ENCODE results near the gene RBBP4.
"Not testable (repeated sequence)": the region's sequence is repeated elsewhere in the genome, so short reads cannot be mapped to it uniquely, and the experiment has no call there.

Gene RBBP4

DNA sequence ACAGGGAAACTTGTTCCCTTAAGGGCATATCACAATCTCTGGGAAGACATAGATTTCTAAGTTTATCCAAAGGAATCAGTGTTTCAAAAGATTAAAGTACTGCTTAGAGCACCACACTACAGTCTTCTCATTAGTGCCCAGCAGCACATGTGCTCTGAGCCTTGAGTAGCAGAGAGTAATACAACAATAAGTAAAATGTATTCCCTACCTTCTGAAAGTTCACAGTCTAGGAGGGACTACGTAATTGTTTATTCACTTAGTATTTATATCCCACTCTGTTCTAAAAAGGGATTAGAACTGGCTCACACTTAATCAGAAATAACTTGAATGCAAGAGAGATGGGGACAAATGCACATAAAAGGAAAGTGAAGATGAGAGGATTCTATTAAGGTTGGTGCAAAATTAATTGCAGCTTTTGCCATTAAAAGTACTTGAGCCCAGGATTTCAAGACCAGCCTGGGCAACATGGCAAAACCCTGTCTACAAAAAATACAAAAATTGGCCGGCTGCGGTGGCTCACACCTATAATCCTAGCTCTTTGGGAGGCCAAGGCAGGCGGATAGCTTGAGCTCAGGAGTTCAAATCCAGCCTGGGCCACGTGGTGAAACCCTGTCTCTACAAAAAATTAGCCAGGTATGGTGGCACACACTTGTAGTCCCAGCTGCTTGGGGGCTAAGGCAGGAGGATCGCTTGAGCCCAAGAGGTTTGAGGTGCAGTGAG, 42.6 kb downstream of the RBBP4 start:
- no peaks in the 10 kb centered on the region for H3K27me3 ChIP-seq (replicated peaks in 2 of 5; ENCODE audit: control insufficient read depth in 4 of 5, insufficient read depth in 5 of 5, low read length in 4 of 5)
- peaks cover 0 to 12% (median 8%) of the 10 kb centered on the region in 4 experiments for H3K4me1 ChIP-seq (ENCODE audit: control extremely low read depth in 1 of 4, control insufficient read depth in 4 of 4, insufficient read depth in 4 of 4, low read length in 3 of 4)
- DNase-seq: no peak
- ChIA-PET CTCF (interaction anchor here (0.6 to 2.6 kb wide), 2 partner anchors 9 to 1914 kb away, joined by 3 to 9 read pairs; no protein-coding TSS in a partner anchor), POLR2A (no interaction called here)
- peaks cover 0 to 4% (median 0%) of the 10 kb centered on the region in 4 experiments for H3K36me3 ChIP-seq (ENCODE audit: control insufficient read depth in 4 of 4, insufficient read depth in 4 of 4, low read length in 3 of 4)
- no peak overlapping the region for H3K4me3 ChIP-seq (ENCODE audit: control insufficient read depth in 1 of 7, extremely low read depth in 1 of 7, insufficient read depth in 4 of 7, low read depth in 2 of 7, low read length in 6 of 7)
- H3K27ac ChIP-seq (ENCODE audit: insufficient read depth in 1 of 2, low read depth in 1 of 2, low read length in 2 of 2, poor library complexity in 1 of 2, severe bottlenecking in 2 of 2): no peak overlapping the region
- 100% methylated on average over 5 of the region's 6 CpGs for WGBS (ENCODE audit: insufficient coverage)
- no peaks in the 10 kb centered on the region for H3K9me3 ChIP-seq (ENCODE audit: control extremely low read depth in 1 of 5, control insufficient read depth in 4 of 5, insufficient read depth in 2 of 5, low read depth in 1 of 5, low read length in 4 of 5)

DNA sequence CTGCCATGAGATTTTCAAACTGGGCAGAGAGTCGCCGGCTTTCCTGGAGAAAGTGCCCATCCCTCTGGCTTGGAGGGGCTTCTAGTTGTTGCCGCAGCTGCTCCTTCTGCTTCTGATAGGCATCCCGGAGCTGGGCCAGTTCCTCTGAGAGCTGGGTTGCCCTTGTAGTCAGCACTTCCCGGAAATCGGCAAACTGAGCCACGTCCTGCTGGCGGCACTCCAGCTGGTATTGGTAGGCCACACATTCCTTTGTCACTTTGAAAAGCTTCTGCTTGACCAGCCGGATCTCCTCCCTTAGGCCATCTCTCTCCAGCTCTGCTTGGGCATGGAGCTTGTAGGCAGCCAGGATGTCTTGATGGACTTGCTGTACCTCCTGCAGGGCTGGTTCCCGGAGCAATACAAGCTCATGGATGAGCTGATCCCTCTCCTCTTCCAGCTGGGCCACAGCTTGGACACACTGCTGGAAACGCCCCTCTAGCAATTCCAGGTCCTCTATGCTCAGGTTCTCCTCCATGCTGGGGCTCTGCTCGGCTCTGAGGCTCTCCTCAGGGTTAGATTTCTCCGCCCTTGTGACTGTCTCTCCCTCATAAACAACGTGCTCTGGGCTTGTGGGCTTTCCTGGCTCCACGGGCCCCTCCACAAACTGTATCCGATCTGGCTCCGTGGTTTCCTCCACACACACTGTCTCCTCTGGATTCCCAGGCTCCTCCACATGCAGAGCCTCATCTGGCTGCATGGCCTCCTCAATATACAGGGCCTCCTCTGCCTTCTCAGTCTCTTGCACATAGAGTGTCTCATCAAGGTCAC, 44.3 kb downstream of the RBBP4 start:
- CTCF ChIA-PET: interaction anchor here (0.8 to 2.6 kb wide), 3 partner anchors 10 to 18 kb away, joined by 3 to 9 read pairs (median 5); no protein-coding TSS in a partner anchor

DNA sequence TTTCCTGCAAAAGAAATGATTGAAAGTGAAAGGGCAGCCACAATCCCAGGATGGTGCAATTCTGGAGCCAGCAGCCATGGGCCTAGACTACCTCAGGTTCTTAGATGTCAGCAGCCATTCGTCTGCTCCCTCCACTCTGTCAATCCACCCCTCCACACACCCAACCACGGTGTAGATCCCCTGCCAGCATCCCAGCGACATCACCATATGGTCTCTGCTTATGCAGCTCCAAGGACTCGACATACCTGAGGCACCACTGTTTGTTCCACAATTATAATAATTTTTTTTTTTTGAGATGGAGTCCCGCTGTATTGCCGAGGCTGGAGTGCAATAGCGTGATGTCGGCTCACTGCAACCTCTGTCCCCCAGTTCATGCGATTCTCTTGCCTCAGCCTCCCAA, 45.0 kb downstream of the RBBP4 start:
- Histone ChIP-seq H3K27ac (ENCODE audit: insufficient read depth in 1 of 2, low read depth in 1 of 2, low read length in 2 of 2, poor library complexity in 1 of 2, severe bottlenecking in 2 of 2) (no peak overlapping the region), H3K36me3 (ENCODE audit: control insufficient read depth in 4 of 4, insufficient read depth in 4 of 4, low read length in 3 of 4) (no peaks in the 10 kb centered on the region), H3K4me1 (ENCODE audit: control extremely low read depth in 1 of 4, control insufficient read depth in 4 of 4, insufficient read depth in 4 of 4, low read length in 3 of 4) (peaks cover 0 to 12% (median 8%) of the 10 kb centered on the region in 4 experiments), H3K9me3 (ENCODE audit: control extremely low read depth in 1 of 5, control insufficient read depth in 4 of 5, insufficient read depth in 2 of 5, low read depth in 1 of 5, low read length in 4 of 5) (no peaks in the 10 kb centered on the region), H3K27me3 (replicated peaks in 2 of 5; ENCODE audit: control insufficient read depth in 4 of 5, insufficient read depth in 5 of 5, low read length in 4 of 5) (no peaks in the 10 kb centered on the region), H3K4me3 (ENCODE audit: control insufficient read depth in 1 of 7, extremely low read depth in 1 of 7, insufficient read depth in 4 of 7, low read depth in 2 of 7, low read length in 6 of 7) (no peak overlapping the region)
- POLR2A ChIA-PET: interaction anchor here (0.6 kb wide), 1 partner anchor 24 kb away, joined by 3 read pairs; no protein-coding TSS in a partner anchor
- CTCF ChIA-PET: no interaction called here
- 97% methylated on average over 5 of the region's 9 CpGs for WGBS (ENCODE audit: insufficient coverage)
- DNase-seq: no peak

More for the DNA sequence above, 44.3 kb downstream of the RBBP4 start:
- Histone ChIP-seq H3K4me1 (ENCODE audit: control extremely low read depth in 1 of 4, control insufficient read depth in 4 of 4, insufficient read depth in 4 of 4, low read length in 3 of 4) (peaks cover 0 to 12% (median 8%) of the 10 kb centered on the region in 4 experiments), H3K27ac (ENCODE audit: insufficient read depth in 1 of 2, low read depth in 1 of 2, low read length in 2 of 2, poor library complexity in 1 of 2, severe bottlenecking in 2 of 2) (no peak overlapping the region), H3K27me3 (replicated peaks in 2 of 5; ENCODE audit: control insufficient read depth in 4 of 5, insufficient read depth in 5 of 5, low read length in 4 of 5) (no peaks in the 10 kb centered on the region), H3K4me3 (ENCODE audit: control insufficient read depth in 1 of 7, extremely low read depth in 1 of 7, insufficient read depth in 4 of 7, low read depth in 2 of 7, low read length in 6 of 7) (peak overlapping the region in 1 of 7 experiments; percentile 13), H3K9me3 (ENCODE audit: control extremely low read depth in 1 of 5, control insufficient read depth in 4 of 5, insufficient read depth in 2 of 5, low read depth in 1 of 5, low read length in 4 of 5) (no peaks in the 10 kb centered on the region), H3K36me3 (ENCODE audit: control insufficient read depth in 4 of 4, insufficient read depth in 4 of 4, low read length in 3 of 4) (peaks cover 0 to 2% (median 0%) of the 10 kb centered on the region in 4 experiments)
- 60% methylated on average over 16 of the region's 17 CpGs for WGBS (ENCODE audit: insufficient coverage)
- POLR2A ChIA-PET: no interaction called here
- DNase-seq: peak in 2 of 3 donors; percentile 25 to 26

- H3K36me3 ChIP-seq (ENCODE audit: control insufficient read depth in 4 of 4, insufficient read depth in 4 of 4, low read length in 3 of 4); H3K9me3 ChIP-seq (ENCODE audit: control extremely low read depth in 1 of 5, control insufficient read depth in 4 of 5, insufficient read depth in 2 of 5, low read depth in 1 of 5, low read length in 4 of 5); DNase-seq; H3K27me3 ChIP-seq (replicated peaks in 2 of 5; ENCODE audit: control insufficient read depth in 4 of 5, insufficient read depth in 5 of 5, low read length in 4 of 5); H3K27ac ChIP-seq (ENCODE audit: insufficient read depth in 1 of 2, low read depth in 1 of 2, low read length in 2 of 2, poor library complexity in 1 of 2, severe bottlenecking in 2 of 2); H3K4me3 ChIP-seq (ENCODE audit: control insufficient read depth in 1 of 7, extremely low read depth in 1 of 7, insufficient read depth in 4 of 7, low read depth in 2 of 7, low read length in 6 of 7): not testable (repeated sequence)
- ChIA-PET CTCF (interaction anchor here (1.2 to 2.0 kb wide), 2 partner anchors 18 to 75 kb away, joined by 4 to 6 read pairs; no protein-coding TSS in a partner anchor), POLR2A (interaction anchor here (0.6 kb wide), 1 partner anchor 25 kb away, joined by 3 read pairs; no protein-coding TSS in a partner anchor)
- peaks cover 0 to 20% (median 14%) of the 10 kb centered on the region in 4 experiments for H3K4me1 ChIP-seq (ENCODE audit: control extremely low read depth in 1 of 4, control insufficient read depth in 4 of 4, insufficient read depth in 4 of 4, low read length in 3 of 4)
- 100% methylated on average over 3 of the region's 8 CpGs for WGBS (ENCODE audit: insufficient coverage)
Measured at GRCh38 chr1:32696996-32697395, 46.0 kb downstream of the RBBP4 start.

DNA sequence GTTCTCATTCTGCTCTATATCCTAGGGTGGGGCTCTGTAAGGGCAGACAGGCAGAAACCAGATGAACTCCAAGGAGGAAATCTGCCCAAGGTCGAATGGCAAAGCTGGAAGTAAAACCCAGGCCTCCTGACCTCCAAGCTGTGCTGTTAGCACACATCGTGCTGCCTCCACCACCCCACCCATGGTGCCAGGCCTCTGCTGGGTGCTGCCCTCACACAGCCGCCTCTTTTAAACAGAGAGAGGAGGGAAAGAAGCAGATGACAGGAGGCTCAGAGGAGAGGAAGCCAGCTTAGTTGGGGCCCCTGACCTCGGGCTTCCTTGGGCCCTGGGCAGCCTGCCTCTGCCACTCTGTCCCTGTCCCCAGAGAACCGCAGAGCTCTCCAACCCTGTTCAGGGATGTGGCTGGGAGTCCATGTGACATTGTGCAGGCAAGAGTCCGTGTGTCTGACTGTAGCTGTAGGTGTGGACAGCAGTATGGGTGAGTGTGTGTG, 50.5 kb downstream of the RBBP4 start:
- Histone ChIP-seq H3K36me3 (ENCODE audit: control insufficient read depth in 4 of 4, insufficient read depth in 4 of 4, low read length in 3 of 4) (no peaks in the 10 kb centered on the region), H3K27ac (ENCODE audit: insufficient read depth in 1 of 2, low read depth in 1 of 2, low read length in 2 of 2, poor library complexity in 1 of 2, severe bottlenecking in 2 of 2) (no peak overlapping the region), H3K4me3 (ENCODE audit: control insufficient read depth in 1 of 7, extremely low read depth in 1 of 7, insufficient read depth in 4 of 7, low read depth in 2 of 7, low read length in 6 of 7) (no peak overlapping the region), H3K4me1 (ENCODE audit: control extremely low read depth in 1 of 4, control insufficient read depth in 4 of 4, insufficient read depth in 4 of 4, low read length in 3 of 4) (peaks cover 0 to 26% (median 21%) of the 10 kb centered on the region in 4 experiments), H3K27me3 (replicated peaks in 2 of 5; ENCODE audit: control insufficient read depth in 4 of 5, insufficient read depth in 5 of 5, low read length in 4 of 5) (peaks cover 0 to 14% (median 4%) of the 10 kb centered on the region in 5 experiments), H3K9me3 (ENCODE audit: control extremely low read depth in 1 of 5, control insufficient read depth in 4 of 5, insufficient read depth in 2 of 5, low read depth in 1 of 5, low read length in 4 of 5) (no peaks in the 10 kb centered on the region)
- WGBS (ENCODE audit: insufficient coverage): 17% methylated on average over 1 of the region's 6 CpGs
- no peak for DNase-seq
- ChIA-PET POLR2A (interaction anchor here (0.6 kb wide), 1 partner anchor 24 kb away, joined by 3 read pairs; no protein-coding TSS in a partner anchor), CTCF (interaction anchor here (1.0 kb wide), 2 partner anchors 10 to 71 kb away, joined by 3 to 5 read pairs; no protein-coding TSS in a partner anchor)

- DNase-seq: peak in 2 of 3 donors; percentile 13 to 26
- peak overlapping the region in 6 of 7 experiments; percentile 25 to 81 (median 64) for H3K4me3 ChIP-seq (ENCODE audit: control insufficient read depth in 1 of 7, extremely low read depth in 1 of 7, insufficient read depth in 4 of 7, low read depth in 2 of 7, low read length in 6 of 7)
- no peaks in the 10 kb centered on the region for H3K36me3 ChIP-seq (ENCODE audit: control insufficient read depth in 4 of 4, insufficient read depth in 4 of 4, low read length in 3 of 4)
- 11% methylated on average over 22 of the region's 27 CpGs for WGBS (ENCODE audit: insufficient coverage)
- no peak overlapping the region for H3K27ac ChIP-seq (ENCODE audit: insufficient read depth in 1 of 2, low read depth in 1 of 2, low read length in 2 of 2, poor library complexity in 1 of 2, severe bottlenecking in 2 of 2)
- H3K9me3 ChIP-seq (ENCODE audit: control extremely low read depth in 1 of 5, control insufficient read depth in 4 of 5, insufficient read depth in 2 of 5, low read depth in 1 of 5, low read length in 4 of 5): no peaks in the 10 kb centered on the region
- peaks cover 0 to 14% (median 4%) of the 10 kb centered on the region in 5 experiments for H3K27me3 ChIP-seq (replicated peaks in 2 of 5; ENCODE audit: control insufficient read depth in 4 of 5, insufficient read depth in 5 of 5, low read length in 4 of 5)
- ChIA-PET POLR2A (no interaction called here), CTCF (interaction anchor here (1.0 to 1.4 kb wide), 3 partner anchors 10 to 71 kb away, joined by 3 to 5 read pairs (median 3); no protein-coding TSS in a partner anchor)
- peaks cover 0 to 26% (median 21%) of the 10 kb centered on the region in 4 experiments for H3K4me1 ChIP-seq (ENCODE audit: control extremely low read depth in 1 of 4, control insufficient read depth in 4 of 4, insufficient read depth in 4 of 4, low read length in 3 of 4)
Measured at GRCh38 chr1:32701951-32702598, 51.1 kb downstream of the RBBP4 start.

All from common myeloid progenitor, CD34-positive (primary cell).